Neural progenitor cell (in vitro differentiated cells): ENCODE results near the gene MACROH2A2. TPM values are rescaled to one million over a fixed set of nuclear protein-coding genes. Genes with fewer than 3 reads are reported as not detected.

Experiments
- DNase-seq: peaks from one replicate; pipeline ENCODE4 v3.0.0-alpha.2; 2016; ENCODE audit warnings: low spot score
- H2AFZ ChIP-seq: fragments of 200-600 bp; sonication (generic); replicated peaks from 2 replicates; pipeline ENCODE4 v1.6.1; 2016; ENCODE audit warnings: antibody characterized with exemption
- H3F3A ChIP-seq: fragments of 200-600 bp; sonication (generic); 2 replicates; pipeline ENCODE4 v1.6.1; 2016; ENCODE audit warnings: antibody characterized with exemption, low read depth
- H3K27ac ChIP-seq: fragments of 200-600 bp; sonication (generic); 2 replicates; pipeline ENCODE4 v1.5.1; 2016; ENCODE audit warnings: mild to moderate bottlenecking
- H3K27me3 ChIP-seq: fragments of 200-600 bp; sonication (generic); 2 replicates; pipeline ENCODE4 v1.6.1; 2016; ENCODE audit warnings: mild to moderate bottlenecking, moderate library complexity
- H3K36me3 ChIP-seq: fragments of 200-600 bp; sonication (generic); 2 replicates; pipeline ENCODE4 v1.5.1; 2016
- H3K4me1 ChIP-seq: fragments of 200-600 bp; sonication (generic); 2 replicates; pipeline ENCODE4 v1.6.1; 2016; ENCODE audit warnings: mixed run types
- H3K4me2 ChIP-seq: fragments of 200-600 bp; sonication (generic); 2 replicates; pipeline ENCODE4 v1.6.1; 2016
- H3K4me3 ChIP-seq: fragments of 200-600 bp; sonication (generic); 2 replicates; pipeline ENCODE4 v1.5.1; 2016
- H3K79me2 ChIP-seq: fragments of 200-600 bp; sonication (generic); 2 replicates; pipeline ENCODE4 v1.6.1; 2016; ENCODE audit warnings: low read depth
- H3K9ac ChIP-seq: fragments of 200-600 bp; sonication (generic); 2 replicates; pipeline ENCODE4 v1.6.1; 2016
- H3K9me3 ChIP-seq: fragments of 200-600 bp; sonication (generic); 2 replicates; pipeline ENCODE4 v1.5.1; 2016; ENCODE audit warnings: low read depth
- H4K20me1 ChIP-seq: fragments of 200-600 bp; sonication (generic); 2 replicates; pipeline ENCODE4 v1.6.1; 2016; ENCODE audit warnings: low read depth
- H3K27ac Mint-ChIP-seq: 3 replicates; pipeline ENCODE4 v1.8.0; 2021; ENCODE audit warnings: mixed read lengths
- H3K27me3 Mint-ChIP-seq: 2 replicates; pipeline ENCODE4 v1.8.0; 2022; ENCODE audit warnings: low read depth, mild to moderate bottlenecking, inconsistent platforms, moderate library complexity, mixed read lengths; ENCODE audit not compliant: insufficient read depth
- H3K36me3 Mint-ChIP-seq: 3 replicates; pipeline ENCODE4 v1.8.0; 2021; ENCODE audit warnings: mixed read lengths
- H3K4me1 Mint-ChIP-seq: 3 replicates; pipeline ENCODE4 v1.8.0; 2021; ENCODE audit warnings: mixed read lengths
- H3K4me3 Mint-ChIP-seq: 3 replicates; pipeline ENCODE4 v1.8.0; 2021; ENCODE audit warnings: mild to moderate bottlenecking, moderate library complexity, mixed read lengths
- H3K9me3 Mint-ChIP-seq: 3 replicates; pipeline ENCODE4 v1.8.0; 2020; ENCODE audit warnings: mixed read lengths
- CTCF ChIP-seq: fragments of 200-600 bp; sonication (generic); IDR thresholded peaks from 2 replicates; pipeline ENCODE4 v1.5.1; 2017; ENCODE audit warnings: antibody characterized with exemption, mild to moderate bottlenecking
- EZH2 ChIP-seq: fragments of 200-600 bp; sonication (generic); IDR thresholded peaks from 2 replicates; pipeline ENCODE4 v1.6.1; 2017; ENCODE audit warnings: antibody characterized with exemption, mild to moderate bottlenecking, moderate library complexity
- EZH2phosphoT487 ChIP-seq: fragments of 200-600 bp; sonication (generic); IDR thresholded peaks from 2 replicates; pipeline ENCODE4 v1.6.1; 2017; ENCODE audit warnings: antibody characterized with exemption
- total RNA-seq: library from RNA; depleted of rRNA; stranded (reverse); fragments of >200 nt; gene quantifications from 2 replicates; pipeline ENCODE4 v1.2.3, GENCODE V29; 2015; ENCODE audit warnings: low replicate concordance

MACROH2A2 gene
- total RNA-seq, 1 donor from 2014 or later = 159 TPM

DNA sequence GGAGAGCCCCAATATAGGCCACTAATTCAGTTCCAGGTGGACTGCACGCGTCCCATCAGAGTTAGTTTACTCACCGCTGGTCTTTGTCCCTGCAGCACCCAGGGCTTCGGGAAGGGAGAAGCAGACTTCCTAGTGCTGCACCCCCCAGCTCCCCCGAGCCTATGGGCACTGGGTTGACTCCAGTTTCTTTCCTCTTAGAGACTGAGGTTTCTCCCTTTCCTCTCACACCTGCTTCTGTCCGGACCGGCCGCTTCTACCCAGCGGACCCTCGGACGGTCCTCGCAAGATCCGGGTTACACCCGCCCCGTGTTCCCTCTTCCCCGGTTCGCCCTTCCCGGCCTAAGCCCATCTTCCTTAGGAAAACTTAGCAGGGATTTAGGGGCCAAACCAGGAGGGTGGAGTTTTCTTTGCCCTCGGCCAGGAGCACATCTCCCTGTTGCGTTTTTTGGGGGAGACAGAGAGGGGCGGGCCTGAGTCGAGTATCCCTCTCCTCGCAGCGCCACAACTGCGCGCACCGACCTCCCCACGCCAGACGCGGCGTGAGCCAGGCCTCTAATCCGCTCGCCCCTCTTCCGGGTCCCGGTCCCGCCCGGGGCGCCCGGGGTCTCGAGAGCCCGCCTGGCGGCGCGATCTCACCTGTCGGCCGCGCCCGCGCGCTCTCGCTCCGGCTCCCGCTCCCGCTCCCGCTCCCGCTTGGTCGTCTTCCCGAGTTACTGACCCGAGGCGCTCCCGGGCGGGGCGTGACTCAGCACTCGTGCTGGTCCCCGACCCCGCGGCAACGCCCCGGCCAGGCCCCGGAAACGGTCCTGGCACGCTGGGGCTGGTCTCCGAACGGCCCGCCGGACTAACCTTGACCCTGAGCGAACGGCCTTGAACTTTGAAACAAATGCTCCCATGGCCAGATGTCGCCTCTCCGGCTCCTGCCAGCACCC, 79.7 kb downstream of the MACROH2A2 start, which contains the start of gene AIFM2:
TSS of gene AIFM2 (minus strand) at position 728 of the 932 bp plus-strand sequence. CDS start 8,741 bp downstream, outside the sequence.
- Histone ChIP-seq H3K4me3 (peak within 1 kb of the TSS; percentile 52), H3F3A (no peaks in the 10 kb centered on the region), H3K36me3 (no peaks in the 10 kb centered on the region), H4K20me1 (peaks cover 13% of the 10 kb centered on the region), H2AFZ (peak within 1 kb of the TSS; percentile 83), H3K9ac (no peak within 1 kb of the TSS), H3K27ac (no peak within 1 kb of the TSS), H3K4me1 (no peaks in the 10 kb centered on the region), H3K79me2 (no peaks in the 10 kb centered on the region), H3K9me3 (no peaks in the 10 kb centered on the region), H3K4me2 (peak within 1 kb of the TSS; percentile 84), H3K27me3 (peaks cover 56% of the 10 kb centered on the region)
- H3K27ac Mint-ChIP-seq = no peak within 1 kb of the TSS
- H3K4me3 Mint-ChIP-seq = peak within 1 kb of the TSS; percentile 84
- peak; percentile 28 for TF ChIP-seq CTCF
- peak; percentile 72 for TF ChIP-seq EZH2phosphoT487
- peak; percentile 84 for TF ChIP-seq EZH2
- H3K36me3 Mint-ChIP-seq = peaks cover 4% of the 10 kb centered on the region
- no peaks in the 10 kb centered on the region for H3K9me3 Mint-ChIP-seq
- H3K27me3 Mint-ChIP-seq = peaks cover 32% of the 10 kb centered on the region
- DNase-seq = peak; percentile 85
- H3K4me1 Mint-ChIP-seq = peaks cover 15% of the 10 kb centered on the region

GRCh38 chr10:70135046-70135445, 82.4 kb downstream of the MACROH2A2 start:
- Histone ChIP-seq H2AFZ (no peak overlapping the region), H3K79me2 (no peaks in the 10 kb centered on the region), H3K4me1 (no peaks in the 10 kb centered on the region), H3K27me3 (peaks cover 49% of the 10 kb centered on the region), H3K9me3 (no peaks in the 10 kb centered on the region), H3K4me2 (no peak overlapping the region), H3K36me3 (no peaks in the 10 kb centered on the region), H4K20me1 (peaks cover 13% of the 10 kb centered on the region), H3F3A (no peaks in the 10 kb centered on the region), H3K4me3 (no peak overlapping the region), H3K27ac (no peak overlapping the region), H3K9ac (no peak overlapping the region)
- peaks cover 15% of the 10 kb centered on the region for H3K4me1 Mint-ChIP-seq
- H3K27me3 Mint-ChIP-seq = peaks cover 30% of the 10 kb centered on the region
- no peak for DNase-seq
- H3K4me3 Mint-ChIP-seq = no peak overlapping the region
- TF ChIP-seq EZH2phosphoT487 (no peak), CTCF (no peak), EZH2 (no peak)
- H3K36me3 Mint-ChIP-seq = peaks cover 8% of the 10 kb centered on the region
- no peak overlapping the region for H3K27ac Mint-ChIP-seq
- H3K9me3 Mint-ChIP-seq = no peaks in the 10 kb centered on the region

DNA sequence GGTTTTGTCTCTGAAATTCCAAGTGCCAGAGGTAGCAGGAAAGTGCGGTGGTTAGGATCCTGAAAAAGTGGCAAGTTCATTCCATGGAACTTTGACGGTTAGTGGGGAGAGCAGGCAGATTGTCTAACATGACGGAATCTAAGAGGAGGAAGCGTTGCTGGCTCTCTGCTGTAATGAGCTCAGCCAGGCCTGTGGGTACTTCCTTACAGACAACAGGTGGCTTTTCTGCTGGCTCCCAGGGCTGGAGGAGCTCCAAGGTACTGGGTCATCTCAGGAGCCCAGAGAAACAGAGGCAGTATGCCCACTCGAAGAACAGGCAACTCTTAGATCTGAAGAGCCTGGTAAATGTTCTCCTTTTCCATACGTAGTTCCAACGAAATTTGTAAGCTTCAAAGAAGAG, 83.0 kb downstream of the MACROH2A2 start:
- Histone ChIP-seq H3K4me1 (no peaks in the 10 kb centered on the region), H3K9me3 (no peaks in the 10 kb centered on the region), H3K27me3 (peaks cover 43% of the 10 kb centered on the region), H3K36me3 (no peaks in the 10 kb centered on the region), H3K79me2 (no peaks in the 10 kb centered on the region), H2AFZ (no peak overlapping the region), H4K20me1 (peaks cover 13% of the 10 kb centered on the region), H3K4me2 (no peak overlapping the region), H3K9ac (no peak overlapping the region), H3K27ac (no peak overlapping the region), H3K4me3 (no peak overlapping the region), H3F3A (no peaks in the 10 kb centered on the region)
- TF ChIP-seq CTCF (no peak), EZH2 (no peak), EZH2phosphoT487 (no peak)
- H3K27ac Mint-ChIP-seq = no peak overlapping the region
- H3K27me3 Mint-ChIP-seq = peaks cover 26% of the 10 kb centered on the region
- H3K9me3 Mint-ChIP-seq = no peaks in the 10 kb centered on the region
- no peak for DNase-seq
- H3K4me3 Mint-ChIP-seq = no peak overlapping the region
- peaks cover 13% of the 10 kb centered on the region for H3K4me1 Mint-ChIP-seq
- peaks cover 8% of the 10 kb centered on the region for H3K36me3 Mint-ChIP-seq
